Fibroblast of skin of scalp (primary cell): ENCODE measurements around the gene STX12.
"Not testable (repeated sequence)": the region's sequence is repeated elsewhere in the genome, so short reads cannot be mapped to it uniquely, and the experiment has no call there.

ENCODE experiments used
- DNase-seq: peaks from one replicate; pipeline ENCODE4 v3.0.0-alpha.2; 2013

STX12 gene

DNA sequence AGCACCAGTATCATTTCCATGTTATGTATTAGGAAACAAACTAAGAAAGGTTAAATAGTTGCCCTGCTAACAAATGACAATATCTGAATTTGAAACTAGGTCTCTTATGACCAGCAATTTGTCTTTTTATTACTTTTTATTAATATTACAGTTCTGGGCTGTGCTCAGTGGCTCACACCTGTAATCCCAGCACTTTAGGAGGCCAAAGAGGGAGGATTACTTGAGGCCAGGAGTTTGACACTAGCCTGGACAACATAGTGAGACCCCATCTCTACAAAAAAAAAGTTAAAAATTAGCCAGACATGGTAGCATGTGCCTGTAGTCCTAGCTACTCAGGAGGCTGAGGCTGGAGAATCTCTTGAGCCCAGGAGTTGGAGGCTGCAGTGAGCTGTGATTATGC lies 3.3 kb downstream of the STX12 start:
- DNase-seq = not testable (repeated sequence)

DNA sequence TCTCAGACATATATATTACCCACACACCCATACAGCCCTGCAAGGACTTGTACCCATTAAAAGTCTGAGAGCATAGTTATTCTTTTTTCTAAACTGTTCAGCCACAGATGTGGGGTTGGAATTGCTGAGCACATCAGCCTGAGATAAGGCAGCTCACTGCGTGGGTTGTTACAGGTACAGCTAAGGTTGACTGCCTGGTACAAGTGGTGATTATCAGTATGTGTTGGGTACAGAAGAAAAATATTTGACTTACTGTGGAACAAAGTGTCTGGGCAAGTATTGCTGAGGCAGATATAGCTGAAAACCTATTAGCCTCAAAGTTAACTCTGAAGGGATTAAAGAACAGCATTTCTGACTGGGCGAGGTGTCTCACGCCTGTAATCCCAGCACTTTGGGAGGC lies 5.0 kb downstream of the STX12 start:
- DNase-seq = no peak

DNA sequence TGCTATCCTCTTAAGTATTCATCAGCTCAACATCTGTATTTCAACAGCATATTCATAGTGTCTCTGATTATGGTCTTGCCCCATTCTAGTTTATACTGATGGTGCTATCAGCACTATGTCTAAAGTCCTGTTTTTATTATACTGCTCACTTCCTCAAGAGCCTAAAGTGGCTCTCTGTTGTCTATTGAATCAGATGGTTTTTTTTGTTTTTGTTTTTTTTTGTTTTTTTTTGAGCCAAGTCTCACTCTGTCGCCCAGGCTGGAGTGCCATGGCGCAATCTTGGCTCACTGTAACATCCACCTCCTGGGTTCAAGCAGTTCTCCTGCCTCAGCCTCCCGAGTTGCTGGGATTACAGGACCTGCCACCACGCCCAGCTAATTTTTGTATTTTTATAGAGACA lies 6.1 kb downstream of the STX12 start:
- DNase-seq = no peak

DNA sequence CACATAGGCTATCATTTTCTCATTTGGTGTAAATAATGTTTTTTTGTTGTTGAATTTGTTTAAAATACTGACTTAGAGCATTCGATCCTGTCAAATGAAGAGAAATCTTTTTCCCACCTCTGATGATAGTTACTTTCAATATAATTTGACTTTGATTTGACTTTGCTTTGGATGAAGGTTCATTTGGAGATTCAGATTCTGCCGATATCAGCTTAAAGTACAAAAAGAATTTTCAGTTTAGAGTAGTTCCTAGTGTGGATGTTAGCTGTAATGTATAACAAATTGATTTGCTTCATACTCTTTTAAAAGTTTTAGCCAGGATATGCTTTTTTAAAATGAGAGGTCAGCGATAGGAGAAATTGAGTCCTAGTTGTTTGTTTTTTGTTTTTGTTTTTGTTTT lies 9.9 kb downstream of the STX12 start:
- no peak for DNase-seq

DNA sequence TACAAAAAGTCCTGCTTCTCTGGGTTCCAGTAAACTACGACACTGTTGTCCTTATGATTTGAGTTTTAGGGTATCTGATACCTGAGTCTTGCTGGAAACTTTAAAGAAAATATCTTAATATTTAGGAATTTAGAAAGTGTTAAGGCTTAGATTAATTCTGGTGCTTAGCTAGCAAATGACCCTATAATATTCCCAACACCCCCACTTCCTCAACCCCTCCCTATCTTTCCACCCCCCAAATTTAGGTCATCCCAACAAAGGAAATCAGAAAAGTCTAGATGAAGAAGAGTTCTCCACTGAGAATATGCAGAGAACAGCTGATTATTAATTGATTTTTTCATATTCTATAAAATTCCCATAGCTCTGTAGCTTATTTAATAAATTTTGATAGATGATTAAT lies 11.7 kb downstream of the STX12 start:
- no peak for DNase-seq

DNA sequence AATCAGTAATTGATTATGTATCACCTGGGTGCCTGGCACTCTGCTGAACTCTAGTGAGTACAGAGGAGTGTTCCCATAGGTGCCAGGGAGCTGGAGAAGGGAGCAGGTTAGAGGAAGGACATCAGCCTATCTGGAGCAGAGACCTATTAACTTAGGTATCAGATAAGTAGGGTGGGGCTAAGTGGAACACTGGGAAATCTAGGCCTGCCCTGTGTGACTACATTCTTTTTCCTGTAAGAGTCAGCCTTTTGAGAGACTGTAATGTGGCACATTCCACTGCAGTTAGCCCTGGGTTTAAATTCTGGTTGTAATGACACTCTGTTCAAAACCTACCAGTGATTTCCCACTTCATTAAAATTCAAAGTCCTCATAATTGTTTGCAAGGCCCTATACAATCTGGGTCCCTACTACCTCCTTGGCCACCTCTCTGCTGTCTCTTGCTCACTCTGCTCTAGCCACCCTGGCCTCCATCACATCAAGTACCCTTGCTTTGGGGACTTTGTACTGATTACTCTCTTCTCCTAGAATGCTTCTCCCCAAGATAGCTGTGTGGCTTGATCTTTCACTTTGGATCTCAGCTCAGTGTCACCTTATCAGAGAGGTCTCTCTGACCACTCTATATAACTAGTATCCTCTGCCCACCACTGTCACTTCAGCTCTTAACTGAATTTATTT lies 12.9 kb downstream of the STX12 start:
- peak; percentile 25 for DNase-seq

DNA sequence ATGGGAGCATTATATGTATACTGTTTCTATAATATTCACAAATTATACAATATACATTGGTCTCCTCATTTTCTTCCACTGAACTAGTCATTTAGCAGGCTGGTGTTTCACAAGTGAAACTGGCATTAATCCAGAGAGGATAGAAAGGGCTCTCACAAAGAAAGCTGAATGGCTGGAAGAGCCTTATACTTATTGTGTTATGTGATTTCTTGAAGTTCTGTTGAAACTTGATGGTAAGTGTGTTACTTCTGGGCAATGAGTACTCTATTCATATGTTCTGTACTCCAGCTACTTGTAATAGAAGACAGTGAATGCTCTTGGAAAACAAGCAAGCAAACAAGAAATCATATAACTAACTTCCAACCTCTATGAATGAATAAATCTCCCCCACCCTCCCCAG lies 14.9 kb downstream of the STX12 start:
- no peak for DNase-seq

DNA sequence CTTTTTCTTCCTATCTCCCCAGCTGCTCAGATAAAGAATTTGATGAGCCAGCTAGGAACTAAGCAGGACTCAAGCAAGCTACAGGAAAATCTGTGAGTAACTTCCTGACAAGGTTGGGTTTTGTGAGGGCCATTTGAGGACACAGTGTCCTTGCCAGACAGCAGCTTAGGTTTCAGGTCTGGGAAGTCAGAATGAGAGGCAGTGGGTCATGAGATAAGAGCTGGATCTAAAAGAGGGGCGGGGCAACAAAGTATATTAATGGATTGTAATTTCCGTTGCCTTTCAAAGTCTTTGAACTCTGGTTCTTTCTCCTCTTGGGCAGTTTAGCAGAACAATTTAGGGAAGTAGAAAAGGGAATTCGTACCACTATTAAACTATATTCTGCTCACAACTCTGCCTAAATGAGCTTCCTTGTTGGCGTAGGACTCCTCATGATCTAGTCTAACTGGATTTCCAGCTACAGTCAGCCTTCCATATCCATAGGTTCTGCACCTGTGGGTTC lies 16.6 kb downstream of the STX12 start:
- DNase-seq = no peak

DNA sequence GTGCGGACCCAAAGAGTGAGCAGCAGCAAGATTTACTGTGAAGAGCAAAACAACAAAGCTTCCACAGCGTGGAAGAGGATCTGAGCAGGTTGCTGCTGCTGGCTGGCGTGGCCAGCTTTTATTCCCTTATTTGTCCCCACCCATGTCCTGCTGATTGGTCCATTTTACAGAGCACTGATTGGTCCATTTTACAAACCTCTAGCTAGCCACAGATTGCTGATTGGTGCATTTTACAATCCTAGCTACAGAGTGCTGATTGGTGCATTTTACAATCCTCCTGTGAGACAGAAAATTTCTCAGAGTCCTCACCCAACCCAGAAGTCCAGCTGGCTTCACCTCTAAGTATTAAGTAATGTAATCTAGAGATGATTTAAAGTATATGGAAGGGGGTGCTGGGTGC lies 17.3 kb downstream of the STX12 start:
- DNase-seq = not testable (repeated sequence)

DNA sequence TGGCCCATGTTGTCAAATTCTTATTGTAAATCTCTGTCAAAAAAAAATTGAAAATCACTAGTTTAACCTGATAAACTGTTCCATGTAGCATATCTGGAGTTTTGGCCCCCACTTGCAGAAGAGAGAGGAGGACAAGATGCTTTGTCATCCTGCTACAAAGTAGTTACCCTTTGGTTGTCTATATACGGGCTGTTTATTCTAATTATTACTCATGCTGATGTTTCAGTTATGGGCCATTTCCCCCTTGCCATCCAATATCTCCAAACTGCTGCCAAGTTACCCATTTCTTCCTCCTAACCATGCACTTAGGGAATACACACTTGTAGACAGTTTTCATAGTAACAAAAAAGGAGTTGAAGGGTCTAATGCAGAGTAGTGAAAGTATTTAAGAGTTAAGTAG lies 22.6 kb downstream of the STX12 start:
- no peak for DNase-seq

DNA sequence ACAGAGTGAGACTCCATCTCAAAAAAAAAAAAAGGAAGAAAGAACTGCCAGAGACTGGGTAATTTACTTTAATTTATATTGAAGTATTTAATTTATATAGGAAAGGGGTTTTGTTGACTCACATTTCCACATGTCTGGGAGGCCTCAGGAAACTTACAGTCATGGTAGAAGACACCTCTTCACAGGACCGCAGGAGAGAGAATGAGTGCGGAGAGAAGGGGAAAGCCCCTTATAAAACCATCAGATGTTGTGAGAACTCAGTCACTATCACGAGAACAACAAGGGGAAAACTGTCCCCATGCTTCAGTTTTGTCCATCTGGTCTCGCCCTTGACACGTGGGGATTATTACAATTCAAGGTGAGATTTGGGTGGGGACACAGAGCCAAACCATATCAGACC lies 31.8 kb downstream of the STX12 start:
- DNase-seq = no peak

DNA sequence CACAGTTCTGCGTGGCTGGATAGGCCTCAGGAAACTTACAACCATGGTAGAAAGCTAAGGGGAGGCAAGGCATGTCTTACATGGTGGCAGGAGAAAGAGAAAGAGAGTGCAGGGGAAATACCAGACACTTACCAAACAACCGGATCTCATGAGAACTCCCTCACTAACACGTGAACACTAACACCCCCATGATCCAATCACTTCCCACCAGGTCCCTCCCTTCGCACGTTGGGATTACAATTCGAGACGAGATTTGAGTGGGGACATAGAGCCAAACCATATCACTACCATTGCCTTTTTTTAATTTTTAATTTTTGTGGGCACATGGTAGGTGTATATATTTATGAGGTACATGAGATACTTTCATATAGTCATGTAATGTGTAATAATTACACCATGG lies 33.7 kb downstream of the STX12 start:
- DNase-seq = no peak

DNA sequence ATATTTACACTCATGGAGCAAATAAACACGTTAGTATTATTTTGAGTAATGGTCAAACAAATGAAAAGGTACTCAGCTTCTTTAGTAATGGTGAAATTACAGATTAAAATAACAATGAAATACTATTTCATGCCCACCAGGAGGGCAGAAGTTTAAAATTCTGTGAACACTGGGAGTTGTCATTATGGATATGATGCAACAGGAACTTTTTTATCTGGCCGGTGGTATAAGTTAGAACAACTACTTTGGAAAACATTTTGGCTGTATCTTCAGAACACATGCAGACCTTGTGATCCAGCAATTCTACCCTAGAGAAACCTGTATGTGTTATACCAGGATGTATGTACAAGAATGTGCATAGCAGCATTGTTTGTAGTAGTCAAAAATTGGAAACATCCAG lies 34.4 kb downstream of the STX12 start:
- no peak for DNase-seq

DNA sequence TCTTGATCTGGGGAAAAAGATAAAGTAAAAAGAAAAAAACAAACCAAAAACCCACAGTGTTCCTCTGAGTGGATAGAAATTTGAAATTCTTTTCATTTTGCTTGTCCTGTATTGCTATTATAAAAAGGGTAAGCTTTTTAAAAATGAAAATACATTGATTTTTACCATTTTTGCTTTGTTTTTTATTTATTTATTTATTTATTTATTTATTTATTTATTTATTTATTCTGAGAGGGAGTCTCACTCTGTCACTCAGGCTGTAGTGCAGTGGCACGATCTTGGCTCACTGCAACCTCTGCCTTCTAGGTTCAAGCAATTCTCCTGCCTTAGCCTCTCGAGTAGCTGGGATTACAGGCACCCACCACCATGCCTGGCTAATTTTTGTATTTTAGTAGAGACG lies 35.1 kb downstream of the STX12 start:
- not testable (repeated sequence) for DNase-seq

DNA sequence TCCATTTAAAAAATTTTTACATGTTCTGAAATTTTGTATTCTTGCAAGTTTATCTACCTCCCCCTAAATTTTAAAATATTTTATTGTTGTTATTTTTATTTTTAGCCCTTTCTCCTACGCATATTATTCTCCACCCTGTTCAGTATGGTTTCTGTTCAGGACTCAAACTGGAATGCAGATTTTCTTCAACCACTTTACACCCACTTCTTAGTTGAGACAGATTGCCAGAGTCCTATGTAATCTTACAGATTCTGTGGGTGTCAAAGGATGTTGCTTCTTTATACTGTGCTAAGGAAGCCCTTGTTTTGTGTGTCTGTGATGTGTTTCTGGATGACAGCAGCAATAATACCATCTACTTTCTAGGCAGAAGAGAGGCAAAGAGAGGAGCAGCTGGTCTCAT lies 36.9 kb downstream of the STX12 start:
- no peak for DNase-seq

DNA sequence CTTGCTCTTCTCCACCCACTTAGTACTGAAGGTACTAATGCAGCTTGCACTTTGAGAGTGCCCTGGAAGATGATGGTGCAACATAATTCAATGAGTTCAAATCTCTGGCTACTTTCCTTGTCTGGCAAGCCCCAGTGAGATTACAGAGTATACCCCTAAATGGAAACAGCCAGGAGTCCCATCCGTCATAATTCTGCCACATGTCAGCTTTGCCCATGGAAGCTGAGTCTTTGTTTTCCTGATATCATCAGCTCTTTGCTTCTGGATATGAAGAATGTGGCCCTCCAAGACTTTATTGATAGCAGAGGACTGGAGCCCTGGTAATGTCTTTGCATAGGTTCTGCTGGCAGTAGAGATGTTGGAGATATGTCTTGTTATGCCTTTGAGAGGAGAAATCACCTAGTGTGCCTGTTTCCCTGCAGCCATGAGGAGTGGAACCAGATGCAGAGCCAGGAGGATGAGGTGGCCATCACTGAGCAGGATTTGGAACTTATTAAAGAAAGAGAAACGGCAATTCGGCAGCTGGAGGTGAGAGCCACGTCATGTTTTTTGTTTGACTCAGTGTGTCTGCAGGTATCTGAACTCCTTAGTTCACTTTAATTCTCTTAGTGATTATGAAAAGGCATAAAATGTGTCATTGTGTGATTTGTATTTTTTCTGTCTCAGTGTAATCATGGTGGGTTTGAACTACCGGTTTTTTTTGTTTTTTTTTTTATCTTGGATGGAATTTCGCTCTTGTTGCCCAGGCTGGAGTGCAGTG lies 38.9 kb downstream of the STX12 start:
- no peak for DNase-seq

DNA sequence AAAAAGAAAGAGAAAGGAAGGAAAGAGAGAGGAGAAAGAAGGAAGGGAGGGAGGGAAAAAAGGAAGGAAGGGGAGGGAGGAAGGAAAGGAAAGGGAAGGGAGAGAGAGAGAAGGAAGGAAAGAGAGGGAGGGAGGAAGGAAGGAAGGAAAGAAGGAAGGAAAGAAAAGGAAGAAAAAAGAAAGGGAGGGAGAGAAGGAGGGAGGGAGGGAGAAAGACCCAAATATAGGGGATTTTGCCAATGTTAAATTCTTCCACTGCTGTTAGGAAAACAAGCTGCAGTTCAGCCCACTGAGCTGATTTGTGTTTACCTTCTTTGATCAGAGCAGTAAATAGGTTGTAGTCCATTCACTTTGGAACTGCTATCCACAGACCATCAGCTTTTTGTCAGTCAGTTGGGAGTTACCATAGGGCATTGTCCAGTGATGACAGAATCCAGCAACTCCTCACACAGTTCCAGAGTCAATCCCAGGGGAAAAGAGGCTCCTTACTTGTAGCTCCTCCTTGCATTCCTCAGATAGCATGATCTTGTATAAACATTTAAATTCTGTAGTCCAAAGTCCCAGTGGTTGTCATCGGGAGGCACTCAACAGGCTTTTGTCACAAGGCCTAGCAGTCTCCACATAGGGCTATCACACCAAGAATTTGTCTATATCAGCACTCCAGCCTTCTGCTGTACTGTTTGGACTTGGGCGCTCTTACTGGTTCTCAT lies 44.1 kb downstream of the STX12 start:
- DNase-seq = peak; percentile 98

DNA sequence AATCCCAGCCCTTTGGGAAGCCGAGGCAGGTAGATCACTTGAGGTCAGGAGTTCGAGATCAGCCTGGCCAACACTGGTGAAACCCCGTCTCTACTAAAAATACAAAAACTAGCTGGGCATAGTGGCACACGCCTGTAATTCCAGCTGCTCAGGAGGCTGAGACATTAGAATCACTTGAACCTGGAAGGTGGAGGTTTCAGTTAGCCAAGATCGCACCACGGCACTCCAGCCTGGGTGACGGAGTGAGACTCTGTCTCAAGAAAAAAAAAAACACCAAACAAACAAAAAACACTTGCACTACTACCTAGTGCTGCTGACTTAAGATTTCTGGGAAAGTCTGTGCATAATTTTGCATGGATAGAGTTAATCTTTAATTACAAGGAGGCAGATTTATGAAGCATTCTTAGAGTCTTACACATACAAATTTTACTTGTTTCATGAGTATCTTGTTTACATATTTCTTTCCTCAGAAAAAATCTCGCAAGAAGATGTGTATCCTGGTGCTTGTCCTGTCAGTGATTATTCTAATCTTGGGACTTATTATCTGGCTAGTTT lies 48.8 kb downstream of the STX12 start:
- no peak for DNase-seq

DNA sequence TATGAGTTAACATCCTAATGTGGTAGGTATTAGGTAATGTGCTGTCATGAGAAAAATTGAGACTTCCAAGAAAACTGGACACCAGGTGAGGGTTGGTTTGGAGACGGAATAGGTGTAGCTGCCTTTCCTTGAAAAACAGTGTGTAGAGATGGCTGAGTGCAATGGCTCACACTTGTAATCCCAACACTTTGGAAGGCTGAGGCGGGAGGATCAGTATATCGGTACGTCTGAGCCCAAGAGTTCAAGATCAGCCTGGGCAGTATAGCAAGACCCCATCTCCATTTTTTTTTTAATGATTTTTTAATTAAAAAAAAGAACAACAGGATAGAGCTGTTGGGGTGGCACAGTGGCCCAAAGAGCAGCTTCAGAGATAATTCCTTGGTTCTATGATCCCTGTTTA lies 50.8 kb downstream of the STX12 start:
- no peak for DNase-seq

DNA sequence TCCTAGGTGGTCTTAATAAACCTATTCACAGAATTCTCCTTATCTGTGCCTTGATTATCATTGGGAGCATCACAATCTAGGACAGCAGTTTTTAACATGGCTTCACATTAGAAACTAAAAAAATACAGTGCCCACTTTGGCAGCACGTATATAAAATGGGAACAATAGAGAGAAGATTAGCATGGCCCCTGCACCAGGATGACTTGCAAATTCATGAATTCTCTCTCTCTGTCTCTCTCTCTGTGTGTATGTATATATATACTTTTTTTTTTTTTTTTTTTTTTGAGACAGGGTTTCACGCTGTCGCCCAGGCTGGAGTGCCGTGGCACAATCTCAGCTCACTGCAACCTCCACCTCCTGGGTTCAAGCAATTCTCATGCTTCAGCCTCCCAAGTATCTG lies 51.4 kb downstream of the STX12 start:
- DNase-seq = no peak

DNA sequence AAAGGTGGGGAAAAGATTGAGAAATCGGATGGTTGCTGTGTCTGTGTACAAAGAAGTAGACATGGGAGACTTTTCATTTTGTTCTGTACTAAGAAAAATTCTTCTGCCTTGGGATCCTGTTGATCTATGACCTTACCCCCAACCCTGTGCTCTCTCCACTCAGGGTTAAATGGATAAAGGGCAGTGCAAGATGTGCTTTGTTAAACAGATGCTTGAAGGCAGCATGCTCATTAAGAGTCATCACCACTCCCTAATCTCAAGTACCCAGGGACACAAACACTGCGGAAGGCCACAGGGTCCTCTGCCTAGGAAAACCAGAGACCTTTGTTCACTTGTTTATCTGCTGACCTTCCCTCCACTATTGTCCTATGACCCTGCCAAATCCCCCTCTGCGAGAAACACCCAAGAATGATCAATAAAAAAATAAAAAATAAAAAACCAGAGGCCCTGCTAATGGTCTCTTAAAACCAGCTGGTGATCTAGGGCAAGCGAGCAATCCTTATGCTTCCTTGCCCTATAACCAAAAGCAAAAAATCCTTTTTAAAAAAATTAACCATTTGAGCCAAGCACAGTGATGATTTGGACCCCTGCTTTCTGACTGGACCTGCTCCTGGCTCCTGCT lies 56.4 kb downstream of the STX12 start:
- not testable (repeated sequence) for DNase-seq

DNA sequence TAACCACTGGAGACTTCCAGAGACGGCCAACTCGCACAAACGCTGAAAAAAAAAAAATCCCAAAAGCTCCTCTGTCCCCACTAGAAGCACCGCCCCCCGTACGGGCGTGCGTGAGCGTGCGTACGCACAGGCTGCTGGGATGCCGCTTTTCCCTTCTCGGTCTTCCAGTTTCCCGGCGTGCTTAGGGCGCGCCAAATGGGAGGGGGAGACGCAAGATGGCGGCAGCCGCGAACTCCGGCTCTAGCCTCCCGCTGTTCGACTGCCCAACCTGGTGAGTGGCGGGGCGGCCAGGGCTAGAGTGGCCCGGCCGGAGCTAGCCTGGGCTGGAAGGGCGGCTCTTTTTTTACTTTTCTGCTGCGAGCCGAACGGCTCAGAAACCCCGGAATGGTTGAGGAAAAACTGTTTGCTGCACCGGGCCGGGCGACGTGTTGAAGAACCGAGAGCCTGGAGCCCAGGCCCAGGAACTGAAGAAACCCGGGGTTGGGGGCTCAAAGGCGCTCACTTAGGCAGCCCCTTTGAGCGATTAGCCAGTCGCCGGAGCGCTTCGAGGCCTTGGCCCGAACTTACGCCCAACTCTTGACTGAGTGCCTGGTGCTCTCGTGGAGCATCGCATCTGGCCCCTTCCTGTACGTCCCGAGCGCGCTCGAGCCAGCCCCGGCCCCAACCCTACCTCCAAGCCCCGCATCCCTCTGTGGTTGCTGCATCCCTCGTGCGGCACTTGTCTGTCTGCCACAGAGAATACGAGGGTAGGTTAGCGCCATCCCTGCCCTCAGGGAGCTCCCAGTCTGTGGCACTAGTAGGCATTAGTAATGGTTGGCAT lies 57.8 kb downstream of the STX12 start, which contains the start of gene PPP1R8:
PPP1R8 (plus strand) TSS at position 162 of the 820 bp plus-strand sequence; CDS start at position 216, 54 bp downstream.
- DNase-seq = peak; percentile 97
